OCI-LY7 (cell line): ENCODE data around the gene COL9A3. TPM values are rescaled to one million over a fixed set of nuclear protein-coding genes. Genes with fewer than 3 reads are reported as not detected.

Experiments
- BruUV-seq: library from RNA; stranded (reverse); fragments of 400-500 nt; replicated peaks from 2 replicates; lab custom pipeline; 2021; lab: Mats Ljungman, UMichigan
- CTCF ChIA-PET: fragments of 300-600 bp; sonication (Branson Sonifier 250); formaldehyde crosslinking; loops from one replicate; lab custom pipeline; 2022; ENCODE audit warnings: antibody characterized with exemption; ENCODE audit not compliant: unreplicated experiment; lab: Charles Lee
- POLR2A ChIA-PET: fragments of 300-600 bp; sonication (Branson Sonifier 250); formaldehyde crosslinking; loops from one replicate; lab custom pipeline; 2022; ENCODE audit warnings: antibody characterized with exemption; lab: Charles Lee
- DNase-seq: peaks from one replicate; pipeline ENCODE4 v3.0.0-alpha.2; 2015; ENCODE audit warnings: low spot score
- H2AFZ ChIP-seq: fragments of 200-600 bp; sonication (generic), shearing (Covaris generic); 2 replicates; pipeline ENCODE4 v1.6.1; 2014; ENCODE audit warnings: mild to moderate bottlenecking, antibody characterized with exemption, low read length, moderate library complexity
- H3K27ac ChIP-seq: fragments of 200-600 bp; sonication (generic); 2 replicates; pipeline ENCODE4 v1.5.1; 2014; ENCODE audit warnings: mixed run types, low read depth, mild to moderate bottlenecking, moderate library complexity, low read length, inconsistent platforms; ENCODE audit not compliant: poor library complexity, severe bottlenecking
- H3K36me3 ChIP-seq: fragments of 200-600 bp; sonication (generic); 2 replicates; pipeline ENCODE4 v1.6.1; 2014; ENCODE audit warnings: mild to moderate bottlenecking, antibody characterized with exemption, low read length, moderate library complexity, mixed read lengths; ENCODE audit not compliant: insufficient read depth
- H3K4me1 ChIP-seq: fragments of 200-600 bp; sonication (generic); 2 replicates; pipeline ENCODE4 v1.5.1; 2014; ENCODE audit warnings: mild to moderate bottlenecking, low read length; ENCODE audit not compliant: insufficient read depth, poor library complexity, severe bottlenecking
- H3K4me2 ChIP-seq: fragments of 200-600 bp; sonication (generic); 2 replicates; pipeline ENCODE4 v1.6.1; 2014; ENCODE audit warnings: mild to moderate bottlenecking, low read length
- H3K4me3 ChIP-seq: fragments of 200-600 bp; sonication (generic); 2 replicates; pipeline ENCODE4 v1.5.1; 2014; ENCODE audit warnings: mild to moderate bottlenecking, low read depth, low read length; ENCODE audit not compliant: poor library complexity, severe bottlenecking
- H3K79me2 ChIP-seq: fragments of 200-600 bp; sonication (generic); 2 replicates; pipeline ENCODE4 v1.6.1; 2016; ENCODE audit warnings: low read depth, mild to moderate bottlenecking, low read length, moderate library complexity, mixed read lengths; ENCODE audit not compliant: insufficient read depth
- H3K9me2 ChIP-seq: fragments of 200-600 bp; sonication (generic); 2 replicates; pipeline ENCODE4 v1.6.1; 2016; ENCODE audit warnings: mild to moderate bottlenecking, low read length, mixed read lengths; ENCODE audit not compliant: insufficient read depth
- H3K9me3 ChIP-seq: fragments of 200-600 bp; sonication (generic); 2 replicates; pipeline ENCODE4 v1.6.1; 2014; ENCODE audit warnings: mild to moderate bottlenecking, mixed run types, low read length, mixed read lengths
- H4K20me1 ChIP-seq: fragments of 200-600 bp; sonication (generic); 2 replicates; pipeline ENCODE4 v1.6.1; 2014; ENCODE audit warnings: mild to moderate bottlenecking, antibody characterized with exemption, low read length, moderate library complexity, mixed read lengths; ENCODE audit not compliant: insufficient read depth
- EZH2phosphoT487 ChIP-seq: fragments of 200-600 bp; sonication (generic); IDR thresholded peaks from 2 replicates; pipeline ENCODE4 v1.6.1; 2018; ENCODE audit warnings: low read depth, borderline replicate concordance, mild to moderate bottlenecking, mixed run types, antibody characterized with exemption, low read length, moderate library complexity, mixed read lengths
- intact Hi-C: fragments of 100-400 bp; cut with micrococcal nuclease; formaldehyde crosslinking; loops from one replicate; pipeline ENCODE4 v1.10.0; 2022; ENCODE audit not compliant: unreplicated experiment
- total RNA-seq, 2 experiments: library from RNA; depleted of rRNA in 1 of 2; stranded (reverse); fragments of >200 nt in 1 of 2; shearing (Covaris generic) in 1 of 2; gene quantifications; 2 replicates each; pipeline ENCODE4 v1.2.3, GENCODE V29; 2014 to 2022
- TF ChIP-seq, protein P1 (sequence below): fragments of 200-600 bp; sonication (generic); conservative IDR thresholded peaks from 2 replicates; pipeline ENCODE4 v1.5.1; 2014; ENCODE audit warnings: mild to moderate bottlenecking, antibody characterized with exemption, low read length, moderate library complexity, mixed read lengths

COL9A3 gene
- total RNA-seq, 2 experiments from 2014 or later: 1.7 to 5.2 TPM

GRCh38 chr20:62859721-62860120, 42.9 kb downstream of the COL9A3 start:
- Histone ChIP-seq H3K9me3 (no peaks in the 10 kb centered on the region), H3K36me3 (peaks cover 36% of the 10 kb centered on the region), H3K4me3 (peak overlapping the region; percentile 64), H2AFZ (no peak overlapping the region), H3K9me2 (no peaks in the 10 kb centered on the region), H3K4me2 (peak overlapping the region; percentile 68), H3K4me1 (peaks cover 28% of the 10 kb centered on the region), H3K27ac (no peak overlapping the region), H4K20me1 (no peaks in the 10 kb centered on the region), H3K79me2 (peaks cover 7% of the 10 kb centered on the region; the same call in 1 of the 2 replicates)
- POLR2A ChIA-PET: no interaction called here
- CTCF ChIA-PET: no interaction called here
- no TSS peak for BruUV-seq
- no peak for TF ChIP-seq EZH2phosphoT487
- TF ChIP-seq, protein P1, sequence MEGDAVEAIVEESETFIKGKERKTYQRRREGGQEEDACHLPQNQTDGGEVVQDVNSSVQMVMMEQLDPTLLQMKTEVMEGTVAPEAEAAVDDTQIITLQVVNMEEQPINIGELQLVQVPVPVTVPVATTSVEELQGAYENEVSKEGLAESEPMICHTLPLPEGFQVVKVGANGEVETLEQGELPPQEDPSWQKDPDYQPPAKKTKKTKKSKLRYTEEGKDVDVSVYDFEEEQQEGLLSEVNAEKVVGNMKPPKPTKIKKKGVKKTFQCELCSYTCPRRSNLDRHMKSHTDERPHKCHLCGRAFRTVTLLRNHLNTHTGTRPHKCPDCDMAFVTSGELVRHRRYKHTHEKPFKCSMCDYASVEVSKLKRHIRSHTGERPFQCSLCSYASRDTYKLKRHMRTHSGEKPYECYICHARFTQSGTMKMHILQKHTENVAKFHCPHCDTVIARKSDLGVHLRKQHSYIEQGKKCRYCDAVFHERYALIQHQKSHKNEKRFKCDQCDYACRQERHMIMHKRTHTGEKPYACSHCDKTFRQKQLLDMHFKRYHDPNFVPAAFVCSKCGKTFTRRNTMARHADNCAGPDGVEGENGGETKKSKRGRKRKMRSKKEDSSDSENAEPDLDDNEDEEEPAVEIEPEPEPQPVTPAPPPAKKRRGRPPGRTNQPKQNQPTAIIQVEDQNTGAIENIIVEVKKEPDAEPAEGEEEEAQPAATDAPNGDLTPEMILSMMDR: no peak
- DNase-seq: no peak
- intact Hi-C loops: no loop called here

DNA sequence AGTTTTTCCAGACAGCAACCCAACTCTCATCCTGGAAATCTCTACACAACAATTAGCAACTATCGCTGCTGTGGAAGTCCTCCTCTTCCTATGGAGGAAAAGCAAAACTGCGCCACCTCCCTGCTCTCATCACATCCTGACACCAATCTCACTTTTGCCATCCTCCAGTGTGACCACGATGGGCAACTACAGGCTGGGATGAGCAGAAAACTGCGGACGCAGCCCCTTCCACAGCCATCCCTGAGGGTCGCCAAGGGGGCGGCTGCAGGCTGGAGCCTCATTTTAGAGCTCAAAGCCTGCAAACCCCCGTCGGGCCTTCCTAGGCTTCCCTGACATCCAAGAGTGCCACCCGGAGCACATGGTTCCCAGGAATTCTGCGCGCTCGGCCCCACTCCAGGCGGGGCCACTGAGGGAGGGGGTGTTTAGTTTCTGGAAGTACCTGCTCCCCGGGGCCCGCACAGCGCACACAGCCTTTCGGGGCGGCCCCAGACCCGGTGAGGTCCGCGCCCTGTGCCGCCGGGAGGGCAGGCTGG, 43.6 kb downstream of the COL9A3 start:
- Histone ChIP-seq H3K9me2 (no peaks in the 10 kb centered on the region), H3K4me1 (peaks cover 28% of the 10 kb centered on the region), H4K20me1 (no peaks in the 10 kb centered on the region), H3K79me2 (peaks cover 7% of the 10 kb centered on the region; the same call in 1 of the 2 replicates), H2AFZ (no peak overlapping the region), H3K9me3 (no peaks in the 10 kb centered on the region), H3K36me3 (peaks cover 29% of the 10 kb centered on the region), H3K4me2 (peak overlapping the region; percentile 68), H3K4me3 (peak overlapping the region; percentile 64), H3K27ac (no peak overlapping the region)
- ChIA-PET CTCF (no interaction called here), POLR2A (no interaction called here)
- intact Hi-C loops: no loop called here
- BruUV-seq: no TSS peak
- TF ChIP-seq, protein P1: no peak
- TF ChIP-seq EZH2phosphoT487: no peak
- no peak for DNase-seq

DNA sequence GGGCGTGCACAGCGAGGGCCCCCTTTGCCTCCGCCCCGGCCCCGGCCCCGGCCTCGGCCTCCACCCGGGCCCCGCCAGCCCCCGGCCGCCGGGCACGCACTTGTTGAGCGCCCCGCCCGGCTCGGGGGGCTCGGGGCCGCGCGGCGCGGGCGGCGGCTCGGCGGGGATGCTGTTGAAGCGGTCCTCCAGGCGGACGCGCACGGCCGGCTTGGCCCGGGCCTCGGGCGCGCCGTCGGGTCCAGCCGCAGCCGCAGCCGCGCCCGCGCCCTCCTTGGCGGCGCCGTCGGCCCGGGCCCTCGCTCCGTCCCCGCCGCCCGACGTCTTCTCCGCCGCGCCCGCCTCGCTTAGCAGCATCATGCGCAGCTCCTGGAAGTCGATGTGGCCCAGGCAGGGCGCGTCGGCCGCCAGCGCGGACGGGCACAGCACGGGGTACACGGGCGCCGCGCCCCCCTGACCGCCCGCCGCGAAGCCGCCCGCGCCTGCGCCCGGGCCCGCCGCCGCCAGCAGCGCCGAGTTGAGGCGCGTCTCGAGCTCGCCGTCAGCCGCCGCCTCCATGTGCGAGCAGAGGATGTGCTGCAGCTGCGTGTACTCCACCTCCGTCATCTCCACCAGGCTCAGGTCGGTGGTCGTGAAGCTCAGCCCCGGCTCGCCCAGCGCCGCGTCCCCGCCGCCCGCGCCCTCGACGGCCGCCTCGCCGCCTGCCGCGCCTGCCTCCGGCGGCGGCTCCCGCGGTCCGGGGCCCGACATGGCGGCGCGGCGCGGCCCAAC, 44.3 kb downstream of the COL9A3 start:
- H3K4me2 ChIP-seq: peak overlapping the region; percentile 68
- no TSS peak for BruUV-seq
- H3K79me2 ChIP-seq: peaks cover 7% of the 10 kb centered on the region; the same call in 1 of the 2 replicates
- H3K4me1 ChIP-seq: peaks cover 28% of the 10 kb centered on the region
- no peaks in the 10 kb centered on the region for H3K9me3 ChIP-seq
- CTCF ChIA-PET: interaction anchor here (0.6 kb wide), 1 partner anchor 15 kb away, joined by 3 read pairs; no protein-coding TSS in a partner anchor
- peaks cover 29% of the 10 kb centered on the region for H3K36me3 ChIP-seq
- POLR2A ChIA-PET: interaction anchor here (0.5 to 0.6 kb wide), 3 partner anchors 10 to 24 kb away, joined by 3 read pairs; no protein-coding TSS in a partner anchor
- no peak for TF ChIP-seq EZH2phosphoT487
- TF ChIP-seq, protein P1: no peak
- H3K4me3 ChIP-seq: peak overlapping the region; percentile 64
- DNase-seq: peak; percentile 45
- H3K9me2 ChIP-seq: no peaks in the 10 kb centered on the region
- H2AFZ ChIP-seq: no peak overlapping the region
- no peaks in the 10 kb centered on the region for H4K20me1 ChIP-seq
- intact Hi-C loops: no loop called here
- H3K27ac ChIP-seq: no peak overlapping the region
